T-helper 2 cell (primary cell): Measurements from ENCODE around the gene KRT79.
"Not testable (repeated sequence)": the region's sequence is repeated elsewhere in the genome, so short reads cannot be mapped to it uniquely, and the experiment has no call there.

ENCODE experiments used
- DNase-seq, 5 experiments: peaks; one replicate each; pipeline versions ENCODE4 v3.0.0 to v3.0.0-alpha.2; 2012 to 2022

Gene KRT79

DNA sequence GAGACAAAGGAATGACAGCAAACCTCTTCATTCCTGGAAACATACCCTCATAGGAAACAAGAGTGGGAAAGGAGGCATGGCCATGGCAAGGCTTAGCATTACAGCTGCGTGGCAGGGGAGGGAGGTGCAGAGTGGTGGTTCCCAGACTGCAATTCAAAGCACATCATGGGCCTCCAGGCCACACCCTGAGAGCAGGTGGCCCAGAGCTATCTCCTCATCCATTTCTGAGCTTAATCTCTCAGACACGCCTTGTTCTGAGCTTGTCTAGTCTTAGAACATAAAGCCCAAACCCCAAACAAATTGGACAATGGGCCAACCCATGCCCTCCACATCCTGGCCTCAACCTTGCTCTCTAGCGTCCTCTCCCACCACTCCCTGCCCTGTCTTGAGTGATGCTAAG lies 32.3 kb downstream of the KRT79 start:
- DNase-seq = no peak

DNA sequence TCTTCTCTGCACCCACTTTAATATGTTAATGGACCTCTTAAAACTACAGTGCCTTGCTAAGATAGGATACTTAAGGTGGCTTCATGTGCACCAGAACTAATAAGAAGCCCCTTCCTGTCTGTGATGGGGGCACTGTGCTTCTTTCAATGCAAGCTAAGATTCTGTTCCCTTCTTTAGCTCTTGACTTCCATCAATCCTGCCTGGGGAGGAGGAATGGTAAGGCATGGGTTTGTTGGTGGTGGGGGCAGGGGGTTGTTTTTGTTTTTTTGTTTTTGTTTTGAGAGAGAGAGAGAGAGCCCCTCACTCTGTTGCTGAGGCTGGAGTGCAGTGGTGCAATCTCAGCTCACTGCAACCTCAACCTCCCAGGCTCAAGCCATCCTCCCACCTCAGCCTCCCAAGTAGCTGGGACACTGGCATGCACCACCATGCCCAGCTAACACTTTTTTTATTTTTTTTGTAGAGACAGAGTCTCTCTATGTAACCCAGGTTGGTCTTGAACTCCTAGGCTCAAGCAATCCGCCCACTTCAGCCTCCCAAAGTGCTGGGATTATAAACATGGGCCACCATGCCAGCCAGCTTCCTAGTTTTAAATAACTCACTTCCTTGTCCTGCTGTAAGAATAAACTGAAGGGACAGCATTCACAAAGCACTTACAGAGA lies 33.7 kb downstream of the KRT79 start:
- no peak for DNase-seq

DNA sequence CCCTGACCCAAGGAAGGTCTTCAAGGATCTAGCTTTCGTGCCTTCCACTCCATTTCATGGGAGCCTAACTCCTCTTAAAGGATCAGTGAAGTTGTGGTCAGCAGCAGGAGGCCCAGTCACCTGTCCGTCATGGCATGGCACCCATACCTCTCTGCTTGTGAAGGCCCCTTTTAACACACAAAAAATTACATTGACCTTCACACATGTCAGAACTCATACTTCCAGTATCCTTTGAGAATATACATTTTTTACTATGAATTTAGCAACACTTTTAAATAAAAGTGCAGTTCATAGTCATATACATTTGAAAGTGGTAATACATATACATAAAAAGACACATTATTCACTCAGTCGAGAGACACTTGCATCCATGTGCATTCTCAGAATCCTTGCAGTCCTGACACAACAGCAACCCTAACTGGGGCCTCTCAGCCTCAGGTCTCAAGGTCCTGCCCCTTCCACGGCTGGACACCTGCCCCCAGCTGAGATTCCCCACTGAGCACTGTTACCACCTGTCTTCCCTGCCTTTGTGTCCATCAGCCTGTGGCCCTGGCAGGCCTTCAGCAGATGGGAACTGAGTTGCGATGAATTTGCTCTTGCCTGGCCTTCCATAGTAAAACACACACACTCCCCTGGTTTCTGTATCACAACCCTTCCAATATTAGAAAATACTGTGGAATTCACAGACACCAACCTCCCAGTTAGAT lies 34.5 kb downstream of the KRT79 start:
- DNase-seq = no peak

DNA sequence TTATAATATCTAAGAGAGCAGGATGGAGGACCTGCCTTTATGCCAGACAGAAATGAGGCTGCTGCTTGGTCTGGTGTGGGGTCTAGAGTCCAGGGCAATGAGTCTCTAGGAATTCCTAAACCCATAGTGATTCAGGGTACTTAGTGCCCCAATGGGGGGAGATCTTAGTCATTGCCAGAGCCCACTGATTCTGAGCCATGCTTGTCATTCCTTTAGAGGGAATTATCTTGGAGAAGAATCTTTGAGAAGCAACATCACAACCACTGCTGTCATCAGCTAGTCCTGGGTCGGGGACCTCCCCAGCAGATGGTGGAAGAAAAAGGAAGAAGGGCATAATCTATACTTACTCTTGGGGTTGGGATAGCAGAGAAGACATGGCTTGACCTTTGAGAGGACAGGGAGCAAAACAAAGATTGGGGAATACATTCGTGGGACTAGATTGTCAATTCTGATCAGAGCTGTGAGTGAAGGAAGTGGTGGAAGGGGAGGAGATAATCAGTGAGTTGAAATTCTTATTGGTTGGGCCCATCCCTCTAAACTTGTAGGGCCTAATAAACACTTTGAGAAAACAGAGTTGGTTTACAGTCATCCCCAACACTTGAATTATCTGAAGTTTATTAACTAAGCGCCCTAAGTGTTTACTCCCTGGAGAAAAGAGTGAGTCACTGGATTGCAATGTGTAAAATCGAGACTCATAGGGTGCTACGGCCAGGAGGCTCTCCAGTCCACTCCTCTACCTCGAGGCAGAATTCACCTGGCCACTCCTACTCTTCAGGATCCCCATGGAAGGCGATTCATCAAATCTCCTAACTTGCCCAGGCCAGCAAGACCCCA lies 35.2 kb downstream of the KRT79 start:
- no peak for DNase-seq

DNA sequence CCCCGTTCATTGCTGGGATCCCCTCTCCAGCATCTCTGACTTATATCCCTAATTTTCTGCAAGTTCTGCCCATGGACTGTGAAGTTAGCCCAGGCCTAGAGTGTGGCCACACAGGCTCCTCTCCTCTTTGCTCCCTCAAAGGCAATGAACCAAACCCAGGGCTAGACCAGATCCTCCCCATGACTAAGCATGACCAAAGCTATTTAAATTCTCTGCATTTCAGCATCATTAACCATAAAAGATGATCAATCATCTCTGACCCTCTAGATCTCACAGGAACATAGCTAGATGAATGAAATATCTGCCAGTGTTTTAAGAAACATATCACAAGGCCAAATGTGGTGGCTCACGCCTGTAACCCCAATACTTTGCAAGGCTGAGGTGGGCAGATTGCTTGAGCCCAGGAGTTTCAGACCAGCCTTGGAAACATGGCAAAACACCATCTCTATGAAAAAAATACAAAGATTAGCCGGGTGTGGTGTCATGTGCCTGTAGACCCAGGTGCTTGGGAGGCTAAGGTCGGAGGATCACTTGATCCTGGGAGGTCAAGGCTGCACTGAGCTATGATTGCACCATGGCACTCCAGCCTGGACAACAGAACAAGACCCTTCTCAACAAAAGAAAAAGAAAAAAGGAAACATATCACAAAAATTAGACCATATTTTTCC lies 36.0 kb downstream of the KRT79 start:
- no peak for DNase-seq

DNA sequence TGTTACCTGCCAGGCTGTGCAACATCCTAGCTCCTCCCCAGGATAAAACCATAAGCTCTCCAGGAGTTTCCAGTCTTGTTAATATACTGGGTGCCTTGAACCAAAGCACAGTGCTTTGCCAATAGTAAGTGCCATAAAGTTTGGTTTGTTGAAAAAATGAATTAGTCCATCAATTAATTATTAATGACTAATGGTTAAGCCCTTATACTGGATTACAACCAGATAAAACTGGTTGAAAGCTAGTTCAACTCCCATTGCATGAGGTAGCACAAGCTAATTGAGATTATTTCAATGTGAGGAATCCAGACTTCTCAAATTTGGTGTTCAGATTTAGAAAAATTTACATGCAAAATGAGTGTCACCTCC lies 36.6 kb downstream of the KRT79 start:
- no peak for DNase-seq

DNA sequence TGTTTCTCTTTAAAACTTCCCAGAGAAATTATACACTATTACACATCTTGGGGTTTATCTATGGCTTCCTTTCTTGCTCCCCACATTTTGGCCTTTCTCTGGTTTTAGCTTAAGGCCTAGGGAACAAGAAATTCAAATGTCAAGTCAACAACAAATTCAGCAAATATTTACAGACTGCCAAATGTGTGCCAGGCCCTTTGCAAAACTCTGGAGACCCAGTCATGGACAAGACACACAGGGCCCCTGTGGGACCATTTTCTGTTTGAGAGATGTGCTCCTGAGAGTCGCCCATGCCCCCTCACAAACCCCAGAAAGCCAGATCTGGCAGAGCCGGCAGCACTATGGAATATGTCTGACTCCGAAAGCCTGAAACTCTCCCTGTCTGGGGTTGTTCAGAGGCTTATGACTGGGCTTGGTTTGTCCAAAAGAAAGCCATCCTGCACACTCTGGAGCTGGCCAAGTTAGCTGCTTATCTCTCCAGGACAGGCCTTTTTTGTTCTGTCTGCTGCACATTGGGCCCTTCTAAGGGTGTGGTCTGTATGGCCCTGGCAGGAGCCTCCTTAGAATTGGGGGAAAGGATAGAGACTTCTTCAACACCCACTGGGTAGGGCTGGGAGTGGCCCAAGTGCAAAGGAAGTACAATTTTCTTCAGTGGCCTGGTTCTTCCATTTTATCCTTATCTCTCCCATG lies 37.1 kb downstream of the KRT79 start:
- DNase-seq = no peak

DNA sequence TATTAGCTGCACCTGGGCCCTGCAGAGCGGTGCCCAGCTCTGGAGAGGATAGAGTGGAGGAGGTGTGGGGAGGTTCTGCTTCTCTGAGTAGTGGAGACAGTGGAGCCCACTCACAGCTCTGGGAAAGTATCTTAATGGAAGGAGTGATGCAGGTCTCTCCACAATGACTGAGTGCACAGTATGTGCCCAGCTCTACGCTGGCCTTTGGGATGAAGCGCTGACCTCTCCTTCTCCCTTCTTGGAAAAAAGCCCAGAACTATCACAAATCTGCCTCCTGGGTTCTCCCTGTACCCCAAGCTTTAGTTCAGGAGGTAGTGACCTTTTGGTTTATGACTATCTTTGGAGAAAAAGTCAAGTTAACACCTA lies 37.7 kb downstream of the KRT79 start:
- no peak for DNase-seq

DNA sequence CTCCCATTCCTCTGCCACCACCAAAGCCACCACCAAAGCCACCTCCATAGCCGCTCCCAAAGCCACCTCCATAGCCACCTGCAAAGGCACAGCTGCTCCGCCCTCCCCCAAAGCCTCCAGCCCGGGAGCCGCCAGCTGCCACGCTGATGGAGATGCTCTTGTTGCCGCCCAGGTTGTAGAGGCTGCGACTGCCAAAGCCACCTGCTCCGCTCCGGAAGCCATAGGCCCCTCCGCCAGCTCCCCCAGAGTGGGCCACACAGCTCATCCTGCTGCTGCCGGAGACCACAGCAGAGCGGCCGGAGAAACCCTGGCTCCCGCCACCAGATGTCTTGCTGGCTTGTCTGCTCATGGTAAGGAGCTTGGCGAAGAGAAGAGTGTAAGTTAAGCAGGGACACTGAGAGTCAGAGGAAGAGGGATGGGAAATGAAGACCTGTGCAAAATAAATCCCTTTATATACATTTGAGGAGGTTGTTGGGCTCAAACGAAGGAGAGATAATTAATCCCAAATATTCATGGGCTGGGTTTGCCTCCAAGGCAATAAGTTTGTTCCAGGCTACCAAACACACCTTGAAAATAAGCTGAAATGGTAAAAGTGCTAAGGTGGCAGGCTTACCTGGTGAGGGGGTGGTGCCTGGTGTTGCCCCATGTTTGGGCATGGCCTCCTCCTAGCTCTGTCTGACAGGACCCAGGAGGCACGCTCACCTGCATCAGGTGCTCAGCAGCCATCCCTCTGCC lies 38.2 kb downstream of the KRT79 start, which contains the start of gene KRT3:
Gene KRT3 (minus strand): TSS at position 424 of the 735 bp plus-strand sequence. CDS start 75 bp downstream, at position 349.
- DNase-seq = no peak

DNA sequence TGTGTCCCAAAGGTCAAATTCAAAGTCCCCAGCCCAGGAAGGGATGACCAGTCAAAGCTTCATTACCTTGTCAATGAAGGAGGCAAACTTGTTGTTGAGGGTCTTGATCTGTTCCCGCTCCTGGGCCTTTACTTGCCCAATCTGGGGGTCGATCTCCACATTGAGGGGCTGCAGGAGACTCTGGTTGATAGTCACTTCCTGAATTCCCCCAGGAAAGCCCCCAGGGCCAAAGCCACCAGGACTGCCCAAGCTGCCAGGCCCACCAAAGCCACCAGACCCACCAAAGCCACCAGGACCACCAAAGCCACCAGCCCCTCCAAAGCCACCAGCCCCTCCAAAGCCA lies 38.8 kb downstream of the KRT79 start:
- not testable (repeated sequence) for DNase-seq

DNA sequence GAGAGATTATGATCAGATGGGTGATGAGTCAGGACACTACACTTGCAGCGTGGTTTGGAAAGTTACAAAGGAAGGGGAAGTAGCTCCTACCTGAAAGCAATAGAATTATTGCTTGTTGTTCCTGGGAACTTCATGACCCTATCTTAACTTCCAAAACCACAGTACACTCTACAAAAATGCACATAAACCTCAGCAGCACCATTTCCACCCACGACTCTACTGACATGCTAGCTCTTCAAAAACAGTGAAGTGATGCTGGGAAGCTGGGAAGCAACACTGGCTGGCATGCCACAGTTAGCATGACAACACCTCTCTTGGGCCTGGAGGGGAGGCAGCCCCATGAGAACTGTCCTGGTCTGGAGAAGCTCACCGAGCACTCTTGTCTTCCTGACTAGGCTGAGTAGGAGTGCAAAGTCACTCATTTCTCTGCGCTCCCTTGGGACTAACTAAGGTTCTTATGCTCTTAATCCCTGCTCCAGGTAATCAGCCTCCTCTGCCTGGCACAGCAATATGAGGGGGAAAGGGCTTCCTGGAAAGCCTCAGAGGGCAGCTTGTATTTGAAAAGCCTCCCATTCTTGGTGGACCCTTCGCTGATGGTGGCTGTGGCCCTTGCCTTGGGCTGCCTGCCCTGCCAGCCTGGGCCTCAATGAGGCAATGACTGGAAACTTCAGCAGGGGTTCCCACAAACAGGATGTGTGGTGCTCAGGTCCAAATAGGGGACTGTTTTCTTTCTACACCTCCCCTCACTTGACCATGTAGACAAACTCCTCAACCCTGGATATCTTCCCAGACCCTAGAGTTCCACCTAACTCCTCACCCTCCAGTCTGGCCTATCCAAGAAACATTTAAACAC lies 39.4 kb downstream of the KRT79 start:
- peak in 1 of 5 experiments; percentile 45 for DNase-seq

DNA sequence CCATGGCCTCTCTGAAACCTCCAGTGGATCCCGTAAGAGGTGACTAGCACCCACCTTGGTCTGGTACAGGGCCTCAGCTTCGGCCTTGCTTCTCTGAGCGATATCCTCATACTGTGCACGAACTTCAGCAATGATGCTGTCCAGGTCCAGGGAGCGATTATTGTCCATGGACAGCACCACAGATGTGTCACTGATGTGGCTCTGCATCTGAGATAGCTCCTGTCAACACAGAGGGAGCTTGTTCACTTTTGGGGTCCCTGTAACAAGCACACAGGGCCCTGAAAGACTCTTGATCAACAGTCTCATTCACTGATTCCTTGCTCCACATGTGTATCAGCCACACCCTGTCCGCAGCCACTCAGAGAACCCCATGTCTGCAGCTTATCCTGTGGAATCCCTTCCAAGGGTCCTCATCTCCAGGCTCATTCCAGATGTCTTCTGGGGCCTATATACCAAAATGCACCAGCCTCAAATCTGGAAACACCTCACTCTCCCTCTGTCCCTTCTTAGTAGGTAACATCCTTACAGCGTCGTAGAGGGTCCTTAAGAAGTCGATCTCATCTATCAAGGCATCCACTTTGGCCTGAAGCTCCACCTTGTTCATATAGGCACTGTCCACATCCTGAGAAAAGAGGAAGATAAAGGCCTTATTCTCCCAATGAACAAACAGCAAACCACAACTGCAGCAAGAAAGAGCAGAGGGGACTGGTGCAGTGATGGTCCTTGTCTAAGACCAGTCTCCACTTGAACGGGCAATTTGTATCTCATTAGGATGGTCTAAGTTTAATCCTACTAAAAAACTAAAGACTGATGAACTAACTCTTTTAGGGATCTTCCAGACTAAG lies 41.7 kb downstream of the KRT79 start:
- DNase-seq = no peak

DNA sequence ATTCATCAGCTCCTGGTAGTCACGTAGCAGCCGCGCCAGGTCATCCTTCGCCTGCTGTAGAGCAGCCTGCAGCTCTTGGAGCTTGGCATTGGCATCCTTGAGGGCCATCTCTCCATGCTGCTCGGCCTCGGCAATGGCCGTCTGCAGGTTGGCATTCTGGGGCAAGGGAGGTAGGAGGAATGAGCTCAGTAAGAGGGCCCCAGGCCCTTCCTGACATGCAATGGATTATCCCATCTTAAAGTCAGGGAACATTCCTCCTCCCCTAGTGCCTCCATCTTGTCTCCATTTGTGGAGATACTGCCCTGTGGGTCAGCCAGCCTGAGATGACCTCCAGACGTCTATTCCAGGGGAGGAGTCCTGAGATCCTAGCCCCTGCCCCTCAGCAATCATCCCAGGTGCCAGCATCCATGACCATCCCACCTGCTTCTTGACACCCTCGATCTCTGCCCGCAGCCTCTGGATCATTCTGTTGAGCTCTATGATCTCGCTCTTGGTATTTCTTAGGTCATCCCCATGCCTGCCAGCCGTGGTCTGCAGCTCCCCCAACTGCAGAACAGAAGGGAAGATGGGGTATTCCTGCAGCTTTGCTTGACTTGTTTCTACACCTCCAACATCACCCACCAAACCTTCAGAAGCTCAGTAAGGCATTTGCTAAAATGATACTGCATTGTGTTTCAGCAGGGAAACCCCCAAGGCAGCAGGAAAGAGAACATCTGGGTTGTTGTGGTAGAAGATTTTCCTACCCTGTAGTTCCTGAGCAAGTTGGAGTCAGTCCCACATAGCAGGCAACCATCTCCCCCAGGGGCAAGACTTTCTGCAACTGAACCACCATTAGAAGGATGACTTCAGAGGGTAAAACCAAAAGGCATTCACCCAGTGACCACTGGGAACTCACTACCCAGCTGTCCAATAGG lies 42.6 kb downstream of the KRT79 start:
- no peak for DNase-seq

DNA sequence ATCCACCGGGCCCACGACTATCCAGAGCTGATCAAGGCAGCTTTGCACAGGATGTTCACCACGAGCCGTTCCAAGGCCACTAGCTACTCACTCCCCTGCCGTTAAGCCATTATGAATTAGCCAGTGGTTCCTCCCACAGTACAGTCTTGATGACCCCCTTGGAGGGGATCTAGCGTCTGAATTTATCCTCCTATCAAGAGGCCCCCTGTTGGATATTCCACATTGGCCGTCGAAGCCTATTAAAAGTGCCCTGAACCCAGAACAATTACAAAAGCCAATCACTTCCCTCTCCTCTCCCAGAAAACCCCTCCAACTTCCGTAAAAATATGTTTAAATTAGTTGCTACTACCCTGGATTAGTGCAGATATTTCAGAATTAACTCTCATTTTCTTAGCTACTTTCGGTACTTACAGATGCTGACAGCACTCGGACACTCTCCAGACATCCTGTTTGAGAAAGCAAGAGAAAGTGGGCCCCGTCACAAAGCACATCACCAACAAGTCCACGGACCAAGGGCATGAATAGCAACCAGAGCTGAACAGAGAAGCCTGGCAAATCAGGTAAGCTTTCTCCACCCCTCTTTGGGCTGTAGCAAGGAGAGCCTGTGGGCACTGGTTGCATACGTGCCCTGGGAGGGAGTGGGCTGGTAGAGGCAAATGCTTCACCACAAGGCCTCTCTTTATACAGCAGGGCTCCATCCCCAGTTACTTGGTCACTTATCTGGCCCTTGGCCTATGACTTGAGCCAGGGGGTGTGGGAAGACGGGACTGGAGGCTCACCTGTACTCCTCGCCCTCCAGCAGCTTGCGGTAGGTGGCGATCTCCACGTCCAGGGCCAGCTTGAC lies 43.5 kb downstream of the KRT79 start:
- no peak for DNase-seq

DNA sequence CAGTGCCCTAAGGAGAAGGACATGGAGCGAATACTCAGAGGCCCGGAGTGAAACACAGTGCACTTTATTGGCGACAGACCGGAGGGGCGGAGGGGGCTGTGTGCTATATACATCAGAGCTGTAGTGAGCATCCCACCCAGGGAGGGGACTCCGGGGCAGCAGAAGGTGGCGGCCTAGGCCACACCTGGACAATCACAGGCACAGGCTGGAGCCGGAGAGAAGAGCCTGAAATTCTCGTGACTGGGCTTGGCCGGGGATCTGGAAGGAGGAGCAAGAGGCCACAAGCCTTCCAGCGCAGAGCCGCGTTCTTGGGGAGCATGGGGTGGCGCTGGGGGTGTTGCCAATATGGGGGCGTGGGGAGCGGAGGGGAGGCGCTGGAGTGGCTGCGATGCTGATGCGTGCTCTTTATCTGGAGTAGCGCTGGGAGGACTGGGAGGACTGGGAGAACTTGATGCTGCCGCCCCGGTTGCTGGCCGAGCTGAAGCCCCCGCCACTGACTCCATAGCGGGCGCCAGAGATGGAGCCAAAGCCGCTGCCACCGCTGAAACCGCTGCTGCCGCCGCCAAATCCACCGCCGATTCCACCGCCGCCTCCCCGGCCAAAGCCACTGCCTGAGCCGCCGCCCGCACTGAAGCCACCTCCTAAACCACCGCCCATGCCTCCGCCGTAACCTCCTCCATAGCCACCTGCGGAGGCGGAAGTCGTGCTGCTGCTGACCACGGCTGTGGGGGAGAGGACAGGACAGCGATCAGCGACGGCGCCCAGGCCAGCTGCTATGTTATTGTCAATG lies 44.3 kb downstream of the KRT79 start:
- DNase-seq = peak in 1 of 5 experiments; percentile 34

DNA sequence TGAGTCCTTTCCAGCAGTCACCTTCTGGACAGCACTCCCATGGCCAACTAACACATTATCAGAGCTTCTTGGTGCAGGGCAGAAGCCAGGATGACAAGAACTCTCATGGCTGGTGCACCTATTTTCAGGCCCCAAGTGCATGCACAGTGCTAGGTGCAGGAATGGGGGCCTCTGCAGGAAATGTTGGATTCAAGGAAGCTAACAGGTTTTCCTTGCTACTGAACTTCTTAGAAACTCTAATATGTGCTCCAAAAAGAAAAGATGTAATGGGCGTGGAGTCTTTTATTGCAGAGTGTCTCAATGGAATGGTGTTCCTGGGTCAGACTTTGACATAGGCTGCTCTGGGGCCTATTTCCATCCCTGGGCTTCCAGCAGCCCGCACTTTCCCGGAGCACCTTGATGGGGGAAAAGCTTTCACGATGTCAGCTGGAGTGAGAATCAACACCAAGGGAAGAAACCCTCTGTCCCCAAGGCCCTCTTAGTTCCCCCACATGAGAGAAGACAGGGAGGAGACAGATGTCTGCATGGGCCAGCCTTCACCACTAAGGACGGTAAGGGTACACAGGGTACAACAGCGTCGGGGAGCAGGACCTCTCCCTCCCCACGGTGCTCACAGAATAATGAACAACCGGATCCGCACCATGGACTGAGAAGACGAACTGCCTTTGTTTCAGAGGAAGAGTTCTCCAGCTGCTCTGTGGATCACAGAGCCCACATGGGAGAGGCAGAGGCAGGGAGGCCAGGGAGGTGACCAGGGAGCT lies 45.1 kb downstream of the KRT79 start:
- DNase-seq = no peak
